ENCODE results near the gene ATM. TPM values are rescaled to one million over a fixed set of nuclear protein-coding genes. Genes with fewer than 3 reads are reported as not detected.

Gene ATM
- total and polyA plus RNA-seq, 2 experiments from 2014 or later, result 27.6 to 59.3 TPM

DNA sequence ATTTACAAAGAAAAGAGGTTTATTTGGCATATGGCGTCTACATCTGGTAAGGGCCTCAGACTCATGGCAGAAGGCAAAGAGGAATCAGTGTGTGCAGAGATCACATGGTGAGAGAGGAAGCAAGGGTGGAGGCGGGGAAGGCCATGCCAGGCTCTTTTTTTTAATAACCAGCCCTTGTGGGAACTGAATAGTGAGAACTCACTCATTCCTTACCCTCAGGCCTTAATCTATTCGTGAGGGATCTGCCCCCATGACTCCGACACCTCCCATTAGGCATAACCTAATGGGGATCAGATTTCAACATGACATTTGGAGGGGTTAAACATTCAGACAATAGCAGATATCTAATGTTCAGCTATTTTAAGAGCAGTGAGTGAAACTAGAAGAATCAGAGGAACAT lies 55.7 kb downstream of the ATM start (continued):
- no peak for TF ChIP-seq CTCF (conservative IDR thresholded peaks at IDR 0.05; ENCODE audit: low read depth in 2 of 2)

DNA sequence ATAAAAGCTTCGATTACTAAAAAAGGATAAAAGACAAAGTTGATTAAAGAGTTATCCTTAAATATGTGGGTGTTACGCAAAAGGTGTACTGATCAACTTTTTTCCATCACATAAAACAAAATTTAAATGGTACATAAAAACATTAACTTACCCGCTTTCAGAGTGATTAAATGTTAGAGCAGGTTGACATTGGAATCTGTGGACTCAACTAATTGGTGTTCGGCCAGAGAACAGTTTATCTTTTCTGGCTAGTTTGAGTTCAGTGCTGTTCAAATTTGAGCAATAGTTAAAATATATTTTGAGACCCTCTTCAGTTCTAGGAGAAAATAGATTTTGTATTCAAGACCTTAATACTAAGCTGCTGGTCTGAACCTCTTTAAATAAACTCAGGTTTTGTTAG lies 56.1 kb downstream of the ATM start:
- H3K36me3 Mint-ChIP-seq (ENCODE audit: low read depth), result peaks cover 47% of the 10 kb centered on the region
- H3K4me3 Mint-ChIP-seq, result no peak overlapping the region
- Histone ChIP-seq H3K79me2 (replicated peaks; ENCODE audit: insufficient read depth) (no peaks in the 10 kb centered on the region), H3F3A (replicated peaks; ENCODE audit: low read depth) (no peaks in the 10 kb centered on the region), H3K4me1 (ENCODE audit: insufficient read depth) (peaks cover 3% of the 10 kb centered on the region; the same call in 1 of the 2 replicates), H2AFZ (no peak overlapping the region), H3K36me3 (ENCODE audit: insufficient read depth) (peaks cover 7% of the 10 kb centered on the region; the same call in 1 of the 2 replicates), H3K4me3 (no peak overlapping the region), H3K27ac (ENCODE audit: low read depth) (peak overlapping the region; percentile 14; the same call in 1 of the 2 replicates), H3K27me3 (ENCODE audit: insufficient read depth) (no peaks in the 10 kb centered on the region), H4K20me1 (replicated peaks; ENCODE audit: insufficient read depth) (no peaks in the 10 kb centered on the region), H3K9me2 (ENCODE audit: insufficient read depth) (no peaks in the 10 kb centered on the region), H3K4me2 (no peak overlapping the region)
- ATAC-seq (no peak), DNase-seq (ENCODE audit: low spot score) (no peak)
- H3K4me1 Mint-ChIP-seq, result peaks cover 26% of the 10 kb centered on the region
- peak overlapping the region; percentile 46; the same call in 1 of the 2 replicates for H3K27ac Mint-ChIP-seq
- peaks cover 3% of the 10 kb centered on the region for H3K27me3 Mint-ChIP-seq (ENCODE audit: insufficient read depth, low read depth, poor library complexity)
- peaks cover 3% of the 10 kb centered on the region; the same call in 2 of the 3 replicates for H3K9me3 Mint-ChIP-seq
- TF ChIP-seq ZNF114 (CRISPR knock-in tag; IDR thresholded peaks at IDR 0.05) (no peak), NANOG (IDR thresholded peaks at IDR 0.05; ENCODE audit: borderline replicate concordance) (no peak), JUNB (IDR thresholded peaks at IDR 0.05; ENCODE audit: unreplicated experiment) (no peak), REST (IDR thresholded peaks at IDR 0.05; ENCODE audit: unreplicated experiment) (no peak), STAT1 (IDR thresholded peaks at IDR 0.05; ENCODE audit: unreplicated experiment) (no peak), EZH2 (IDR thresholded peaks at IDR 0.05; ENCODE audit: low read depth, unreplicated experiment) (no peak), CTCF (conservative IDR thresholded peaks at IDR 0.05; ENCODE audit: low read depth in 2 of 2) (no peak), CREB1 (CRISPR knock-in tag; IDR thresholded peaks at IDR 0.05; ENCODE audit: low read depth) (no peak)
- TF ChIP-seq, protein P1, sequence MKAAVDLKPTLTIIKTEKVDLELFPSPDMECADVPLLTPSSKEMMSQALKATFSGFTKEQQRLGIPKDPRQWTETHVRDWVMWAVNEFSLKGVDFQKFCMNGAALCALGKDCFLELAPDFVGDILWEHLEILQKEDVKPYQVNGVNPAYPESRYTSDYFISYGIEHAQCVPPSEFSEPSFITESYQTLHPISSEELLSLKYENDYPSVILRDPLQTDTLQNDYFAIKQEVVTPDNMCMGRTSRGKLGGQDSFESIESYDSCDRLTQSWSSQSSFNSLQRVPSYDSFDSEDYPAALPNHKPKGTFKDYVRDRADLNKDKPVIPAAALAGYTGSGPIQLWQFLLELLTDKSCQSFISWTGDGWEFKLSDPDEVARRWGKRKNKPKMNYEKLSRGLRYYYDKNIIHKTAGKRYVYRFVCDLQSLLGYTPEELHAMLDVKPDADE (IDR thresholded peaks at IDR 0.05), result no peak
- TF ChIP-seq, protein P2, sequence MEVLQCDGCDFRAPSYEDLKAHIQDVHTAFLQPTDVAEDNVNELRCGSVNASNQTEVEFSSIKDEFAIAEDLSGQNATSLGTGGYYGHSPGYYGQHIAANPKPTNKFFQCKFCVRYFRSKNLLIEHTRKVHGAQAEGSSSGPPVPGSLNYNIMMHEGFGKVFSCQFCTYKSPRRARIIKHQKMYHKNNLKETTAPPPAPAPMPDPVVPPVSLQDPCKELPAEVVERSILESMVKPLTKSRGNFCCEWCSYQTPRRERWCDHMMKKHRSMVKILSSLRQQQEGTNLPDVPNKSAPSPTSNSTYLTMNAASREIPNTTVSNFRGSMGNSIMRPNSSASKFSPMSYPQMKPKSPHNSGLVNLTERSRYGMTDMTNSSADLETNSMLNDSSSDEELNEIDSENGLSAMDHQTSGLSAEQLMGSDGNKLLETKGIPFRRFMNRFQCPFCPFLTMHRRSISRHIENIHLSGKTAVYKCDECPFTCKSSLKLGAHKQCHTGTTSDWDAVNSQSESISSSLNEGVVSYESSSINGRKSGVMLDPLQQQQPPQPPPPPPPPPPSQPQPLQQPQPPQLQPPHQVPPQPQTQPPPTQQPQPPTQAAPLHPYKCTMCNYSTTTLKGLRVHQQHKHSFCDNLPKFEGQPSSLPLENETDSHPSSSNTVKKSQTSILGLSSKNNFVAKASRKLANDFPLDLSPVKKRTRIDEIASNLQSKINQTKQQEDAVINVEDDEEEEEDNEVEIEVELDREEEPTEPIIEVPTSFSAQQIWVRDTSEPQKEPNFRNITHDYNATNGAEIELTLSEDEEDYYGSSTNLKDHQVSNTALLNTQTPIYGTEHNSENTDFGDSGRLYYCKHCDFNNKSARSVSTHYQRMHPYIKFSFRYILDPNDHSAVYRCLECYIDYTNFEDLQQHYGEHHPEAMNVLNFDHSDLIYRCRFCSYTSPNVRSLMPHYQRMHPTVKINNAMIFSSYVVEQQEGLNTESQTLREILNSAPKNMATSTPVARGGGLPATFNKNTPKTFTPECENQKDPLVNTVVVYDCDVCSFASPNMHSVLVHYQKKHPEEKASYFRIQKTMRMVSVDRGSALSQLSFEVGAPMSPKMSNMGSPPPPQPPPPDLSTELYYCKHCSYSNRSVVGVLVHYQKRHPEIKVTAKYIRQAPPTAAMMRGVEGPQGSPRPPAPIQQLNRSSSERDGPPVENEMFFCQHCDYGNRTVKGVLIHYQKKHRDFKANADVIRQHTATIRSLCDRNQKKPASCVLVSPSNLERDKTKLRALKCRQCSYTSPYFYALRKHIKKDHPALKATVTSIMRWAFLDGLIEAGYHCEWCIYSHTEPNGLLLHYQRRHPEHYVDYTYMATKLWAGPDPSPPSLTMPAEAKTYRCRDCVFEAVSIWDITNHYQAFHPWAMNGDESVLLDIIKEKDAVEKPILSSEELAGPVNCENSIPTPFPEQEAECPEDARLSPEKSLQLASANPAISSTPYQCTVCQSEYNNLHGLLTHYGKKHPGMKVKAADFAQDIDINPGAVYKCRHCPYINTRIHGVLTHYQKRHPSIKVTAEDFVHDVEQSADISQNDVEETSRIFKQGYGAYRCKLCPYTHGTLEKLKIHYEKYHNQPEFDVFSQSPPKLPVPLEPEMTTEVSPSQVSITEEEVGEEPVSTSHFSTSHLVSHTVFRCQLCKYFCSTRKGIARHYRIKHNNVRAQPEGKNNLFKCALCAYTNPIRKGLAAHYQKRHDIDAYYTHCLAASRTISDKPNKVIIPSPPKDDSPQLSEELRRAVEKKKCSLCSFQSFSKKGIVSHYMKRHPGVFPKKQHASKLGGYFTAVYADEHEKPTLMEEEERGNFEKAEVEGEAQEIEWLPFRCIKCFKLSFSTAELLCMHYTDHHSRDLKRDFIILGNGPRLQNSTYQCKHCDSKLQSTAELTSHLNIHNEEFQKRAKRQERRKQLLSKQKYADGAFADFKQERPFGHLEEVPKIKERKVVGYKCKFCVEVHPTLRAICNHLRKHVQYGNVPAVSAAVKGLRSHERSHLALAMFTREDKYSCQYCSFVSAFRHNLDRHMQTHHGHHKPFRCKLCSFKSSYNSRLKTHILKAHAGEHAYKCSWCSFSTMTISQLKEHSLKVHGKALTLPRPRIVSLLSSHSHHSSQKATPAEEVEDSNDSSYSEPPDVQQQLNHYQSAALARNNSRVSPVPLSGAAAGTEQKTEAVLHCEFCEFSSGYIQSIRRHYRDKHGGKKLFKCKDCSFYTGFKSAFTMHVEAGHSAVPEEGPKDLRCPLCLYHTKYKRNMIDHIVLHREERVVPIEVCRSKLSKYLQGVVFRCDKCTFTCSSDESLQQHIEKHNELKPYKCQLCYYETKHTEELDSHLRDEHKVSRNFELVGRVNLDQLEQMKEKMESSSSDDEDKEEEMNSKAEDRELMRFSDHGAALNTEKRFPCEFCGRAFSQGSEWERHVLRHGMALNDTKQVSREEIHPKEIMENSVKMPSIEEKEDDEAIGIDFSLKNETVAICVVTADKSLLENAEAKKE (CRISPR knock-in tag; IDR thresholded peaks at IDR 0.05), result no peak
